GM21526 (cell line): ENCODE measurements around the gene SLC39A1.
"Not testable (repeated sequence)": the region's sequence is repeated elsewhere in the genome, so short reads cannot be mapped to it uniquely, and the experiment has no call there.

Source experiments
- ATAC-seq: cut with Tn5 transposase; IDR thresholded peaks from one replicate; pipeline ENCODE4 v1.9.1; 2021; ENCODE audit warnings: moderate library complexity; ENCODE audit not compliant: unreplicated experiment, low FRiP score

The SLC39A1 gene

GRCh38 chr1:153963030-153963849 is at the start of gene SLC39A1:
SLC39A1 (minus strand) TSS chr1:153963537; CDS start chr1:153962715, 822 bp downstream.
- peak; percentile 41 for ATAC-seq

- ATAC-seq, result not testable (repeated sequence)
These were observed 49.2 kb upstream of the SLC39A1 start for GRCh38 chr1:154012543-154012942.

- ATAC-seq, result no peak
These were observed 48.8 kb upstream of the SLC39A1 start for GRCh38 chr1:154012129-154012528.

GRCh38 chr1:154006136-154006535 is 42.8 kb upstream of the SLC39A1 start:
- no peak for ATAC-seq

GRCh38 chr1:154000420-154000819 is 37.1 kb upstream of the SLC39A1 start:
- no peak for ATAC-seq

- not testable (repeated sequence) for ATAC-seq
These were observed 33.5 kb upstream of the SLC39A1 start for GRCh38 chr1:153996882-153997281.

GRCh38 chr1:153995640-153996039 is 32.3 kb upstream of the SLC39A1 start:
- no peak for ATAC-seq

- no peak for ATAC-seq
These were observed 31.9 kb upstream of the SLC39A1 start for GRCh38 chr1:153995202-153995601.

GRCh38 chr1:153991806-153992205 is 28.5 kb upstream of the SLC39A1 start:
- ATAC-seq, result no peak

GRCh38 chr1:153991151-153991630 is 27.9 kb upstream of the SLC39A1 start:
- no peak for ATAC-seq

GRCh38 chr1:153990468-153991150 is 27.3 kb upstream of the SLC39A1 start, which contains the start of gene RPS27:
RPS27 (plus strand) TSS chr1:153990762; CDS start chr1:153990797, 35 bp downstream.
- ATAC-seq, result peak; percentile 62

GRCh38 chr1:153987621-153988020 is 24.3 kb upstream of the SLC39A1 start:
- ATAC-seq, result no peak

- no peak for ATAC-seq
These were observed 22.8 kb upstream of the SLC39A1 start, which contains the start of gene RAB13 for GRCh38 chr1:153985941-153986761. RAB13 (minus strand) TSS chr1:153986339; CDS start chr1:153986236, 103 bp downstream.

- ATAC-seq, result no peak
These were observed 22.1 kb upstream of the SLC39A1 start for GRCh38 chr1:153985341-153985912.

- no peak for ATAC-seq
These were observed 21.0 kb upstream of the SLC39A1 start for GRCh38 chr1:153984123-153984894.

- not testable (repeated sequence) for ATAC-seq
These were observed 18.4 kb upstream of the SLC39A1 start for GRCh38 chr1:153981735-153982134.

- not testable (repeated sequence) for ATAC-seq
These were observed 15.8 kb upstream of the SLC39A1 start for GRCh38 chr1:153979091-153979490.

- no peak for ATAC-seq
These were observed 15.1 kb upstream of the SLC39A1 start for GRCh38 chr1:153978274-153978909.
